Nephron (organoid): ENCODE measurements around the gene RGS11.

Experiments
- H3K27ac Mint-ChIP-seq, 3 experiments: 2 replicates each; pipeline ENCODE4 v1.8.0; 2020; ENCODE audit warnings: mixed read lengths in 3 of 3, mild to moderate bottlenecking in 2 of 3, moderate library complexity in 1 of 3
- H3K27me3 Mint-ChIP-seq: 2 replicates; pipeline ENCODE4 v1.8.0; 2021; ENCODE audit warnings: low read depth, mild to moderate bottlenecking, moderate library complexity, mixed read lengths
- H3K36me3 Mint-ChIP-seq: 2 replicates; pipeline ENCODE4 v1.8.0; 2020; ENCODE audit warnings: low read depth, mixed read lengths
- H3K4me1 Mint-ChIP-seq: 2 replicates; pipeline ENCODE4 v1.8.0; 2020; ENCODE audit warnings: mixed read lengths
- H3K4me3 Mint-ChIP-seq, 3 experiments: 2 replicates each; pipeline ENCODE4 v1.8.0; 2020; ENCODE audit warnings: mild to moderate bottlenecking in 3 of 3, mixed read lengths in 3 of 3, moderate library complexity in 2 of 3
- H3K9me3 Mint-ChIP-seq: 2 replicates; pipeline ENCODE4 v1.8.0; 2020; ENCODE audit warnings: mixed read lengths
- CTCF ChIP-seq, 3 experiments: fragments of 200-600 bp; sonication (generic); IDR thresholded peaks; one replicate each; pipeline ENCODE4 v1.5.0; 2021; ENCODE audit warnings: antibody characterized with exemption in 3 of 3; ENCODE audit not compliant: unreplicated experiment in 3 of 3

Gene RGS11

GRCh38 chr16:303760-304505 lies 28.2 kb upstream of the RGS11 start:
- H3K9me3 Mint-ChIP-seq = no peaks in the 10 kb centered on the region
- no peak for TF ChIP-seq CTCF (IDR thresholded peaks at IDR 0.05; ENCODE audit: unreplicated experiment in 3 of 3)
- peaks cover 5% of the 10 kb centered on the region for H3K4me1 Mint-ChIP-seq

GRCh38 chr16:301950-302349 lies 26.2 kb upstream of the RGS11 start:
- TF ChIP-seq CTCF (IDR thresholded peaks at IDR 0.05; ENCODE audit: unreplicated experiment in 3 of 3) = no peak
- no peaks in the 10 kb centered on the region for H3K9me3 Mint-ChIP-seq
- no peaks in the 10 kb centered on the region for H3K27me3 Mint-ChIP-seq
- H3K27ac Mint-ChIP-seq = no peak overlapping the region
- H3K4me3 Mint-ChIP-seq = no peak overlapping the region
- H3K4me1 Mint-ChIP-seq = peaks cover 5% of the 10 kb centered on the region
- H3K36me3 Mint-ChIP-seq = peaks cover 16% of the 10 kb centered on the region

More at GRCh38 chr16:303760-304505, 28.2 kb upstream of the RGS11 start:
- Mint-ChIP-seq H3K4me3 (no peak overlapping the region), H3K27ac (no peak overlapping the region), H3K36me3 (peaks cover 16% of the 10 kb centered on the region), H3K27me3 (no peaks in the 10 kb centered on the region)

- TF ChIP-seq CTCF (IDR thresholded peaks at IDR 0.05; ENCODE audit: unreplicated experiment in 3 of 3) = no peak
- Mint-ChIP-seq H3K4me3 (no peak overlapping the region), H3K27me3 (no peaks in the 10 kb centered on the region), H3K4me1 (peaks cover 5% of the 10 kb centered on the region), H3K9me3 (no peaks in the 10 kb centered on the region), H3K36me3 (peaks cover 12% of the 10 kb centered on the region), H3K27ac (no peak overlapping the region)
These were observed 25.5 kb upstream of the RGS11 start for GRCh38 chr16:301235-301634.

- TF ChIP-seq CTCF (IDR thresholded peaks at IDR 0.05; ENCODE audit: unreplicated experiment in 3 of 3) = no peak
- H3K27me3 Mint-ChIP-seq = no peaks in the 10 kb centered on the region
- H3K4me3 Mint-ChIP-seq = no peak overlapping the region
- no peaks in the 10 kb centered on the region for H3K9me3 Mint-ChIP-seq
- H3K36me3 Mint-ChIP-seq = no peaks in the 10 kb centered on the region
- H3K27ac Mint-ChIP-seq = no peak overlapping the region
- no peaks in the 10 kb centered on the region for H3K4me1 Mint-ChIP-seq
These were observed 22.1 kb upstream of the RGS11 start for GRCh38 chr16:297832-298231.

GRCh38 chr16:296806-297510 lies 21.2 kb upstream of the RGS11 start:
- H3K4me3 Mint-ChIP-seq = no peak overlapping the region
- no peaks in the 10 kb centered on the region for H3K9me3 Mint-ChIP-seq
- no peak overlapping the region for H3K27ac Mint-ChIP-seq
- no peaks in the 10 kb centered on the region for H3K4me1 Mint-ChIP-seq
- TF ChIP-seq CTCF (IDR thresholded peaks at IDR 0.05; ENCODE audit: unreplicated experiment in 3 of 3) = no peak
- no peaks in the 10 kb centered on the region for H3K27me3 Mint-ChIP-seq
- H3K36me3 Mint-ChIP-seq = peaks cover 3% of the 10 kb centered on the region
